ENCODE measurements around the gene HSF2BP.
"Not testable (repeated sequence)": the region's sequence is repeated elsewhere in the genome, so short reads cannot be mapped to it uniquely, and the experiment has no call there.

The HSF2BP gene

DNA sequence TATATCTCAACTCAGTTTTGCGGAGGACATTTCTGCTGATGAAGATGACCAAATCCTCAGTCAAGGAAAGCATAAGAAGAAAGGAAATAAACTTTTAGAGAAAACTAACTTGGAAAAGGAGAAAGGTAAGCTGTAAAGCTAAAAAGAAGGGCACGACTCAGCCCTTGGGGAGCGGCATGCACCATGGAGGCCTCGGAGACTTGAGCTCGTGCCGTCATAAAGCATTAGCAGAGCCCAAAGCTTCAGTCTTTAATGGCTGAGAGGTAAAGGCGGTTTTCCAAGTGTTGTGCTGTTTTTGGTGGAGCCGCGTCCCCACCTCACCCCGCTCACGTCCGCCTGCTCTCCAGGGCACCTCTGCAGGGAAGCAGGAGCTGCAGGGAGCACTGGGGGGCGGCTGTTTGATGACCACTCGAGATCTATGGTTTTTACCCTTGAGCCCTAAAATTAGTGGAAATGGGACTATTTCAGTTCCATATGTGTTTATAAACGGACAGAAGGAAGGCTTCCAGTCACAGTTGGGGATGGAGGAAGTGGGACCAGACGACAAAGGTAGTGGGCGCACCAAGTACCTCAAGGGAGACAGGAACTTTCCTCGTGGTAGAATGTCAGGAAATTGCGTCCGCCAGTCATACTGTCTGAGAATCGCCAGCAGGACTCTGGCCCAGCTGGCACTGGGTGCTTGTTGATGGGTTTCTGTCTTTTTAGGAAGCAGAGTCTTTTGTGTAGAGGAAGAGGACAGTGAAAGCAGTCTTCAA is 27.7 kb upstream of the HSF2BP start:
- TF ChIP-seq, protein P1, sequence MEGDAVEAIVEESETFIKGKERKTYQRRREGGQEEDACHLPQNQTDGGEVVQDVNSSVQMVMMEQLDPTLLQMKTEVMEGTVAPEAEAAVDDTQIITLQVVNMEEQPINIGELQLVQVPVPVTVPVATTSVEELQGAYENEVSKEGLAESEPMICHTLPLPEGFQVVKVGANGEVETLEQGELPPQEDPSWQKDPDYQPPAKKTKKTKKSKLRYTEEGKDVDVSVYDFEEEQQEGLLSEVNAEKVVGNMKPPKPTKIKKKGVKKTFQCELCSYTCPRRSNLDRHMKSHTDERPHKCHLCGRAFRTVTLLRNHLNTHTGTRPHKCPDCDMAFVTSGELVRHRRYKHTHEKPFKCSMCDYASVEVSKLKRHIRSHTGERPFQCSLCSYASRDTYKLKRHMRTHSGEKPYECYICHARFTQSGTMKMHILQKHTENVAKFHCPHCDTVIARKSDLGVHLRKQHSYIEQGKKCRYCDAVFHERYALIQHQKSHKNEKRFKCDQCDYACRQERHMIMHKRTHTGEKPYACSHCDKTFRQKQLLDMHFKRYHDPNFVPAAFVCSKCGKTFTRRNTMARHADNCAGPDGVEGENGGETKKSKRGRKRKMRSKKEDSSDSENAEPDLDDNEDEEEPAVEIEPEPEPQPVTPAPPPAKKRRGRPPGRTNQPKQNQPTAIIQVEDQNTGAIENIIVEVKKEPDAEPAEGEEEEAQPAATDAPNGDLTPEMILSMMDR (IDR thresholded peaks at IDR 0.05; ENCODE audit: low read depth, low read length, missing control alignments), result no peak
- DNase-seq (ENCODE audit: extremely low read depth, low read depth), result no peak

DNA sequence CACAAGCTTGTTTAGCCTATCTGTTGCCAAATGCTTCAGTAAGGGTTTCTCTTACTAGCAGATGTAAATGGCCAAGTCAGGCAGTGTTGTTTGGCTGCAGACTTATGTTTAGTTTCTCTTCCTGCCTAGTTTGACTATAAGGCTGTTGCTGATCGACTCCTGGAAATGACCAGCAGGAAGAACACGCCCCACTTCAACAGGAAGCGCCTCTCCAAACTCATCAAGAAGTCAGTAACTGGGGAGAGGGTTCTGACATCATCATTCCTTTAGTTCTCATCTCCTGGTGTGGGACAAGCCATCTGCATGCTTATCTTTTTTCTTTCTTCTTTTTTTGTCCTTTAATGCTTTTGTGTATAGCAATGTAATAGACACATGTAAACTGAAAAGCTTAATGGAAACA is 25.1 kb upstream of the HSF2BP start:
- TF ChIP-seq, protein P1 (IDR thresholded peaks at IDR 0.05; ENCODE audit: low read depth, low read length, missing control alignments), result no peak
- no peak overlapping the region for H3K4me3 ChIP-seq (replicated peaks; ENCODE audit: low read depth, low read length)
- no peak for DNase-seq (ENCODE audit: extremely low read depth, low read depth)

More for the DNA sequence above, 27.7 kb upstream of the HSF2BP start:
- no peak overlapping the region for H3K4me3 ChIP-seq (replicated peaks; ENCODE audit: low read depth, low read length)

DNA sequence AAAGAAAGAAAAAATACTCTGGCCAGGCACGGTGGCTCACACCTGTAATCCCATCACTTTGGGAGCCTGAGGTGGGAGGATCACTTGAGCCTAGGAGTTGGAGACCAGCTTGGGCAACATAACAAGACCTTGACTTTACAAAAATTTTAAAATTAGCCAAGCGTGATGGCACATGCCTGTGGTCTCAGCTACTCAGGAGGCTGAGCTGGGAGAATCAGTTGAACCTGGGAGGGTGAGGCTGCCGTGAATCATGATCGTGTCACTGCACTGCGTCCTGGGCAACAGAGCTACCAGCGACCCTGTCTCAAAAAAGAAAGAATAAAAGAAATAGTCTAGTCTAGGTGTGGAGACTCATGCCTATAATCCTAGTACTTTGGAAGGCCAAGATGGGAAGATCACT is 22.4 kb upstream of the HSF2BP start:
- no peak for DNase-seq (ENCODE audit: extremely low read depth, low read depth)
- no peak overlapping the region for H3K4me3 ChIP-seq (replicated peaks; ENCODE audit: low read depth, low read length)
- TF ChIP-seq, protein P1 (IDR thresholded peaks at IDR 0.05; ENCODE audit: low read depth, low read length, missing control alignments), result no peak

DNA sequence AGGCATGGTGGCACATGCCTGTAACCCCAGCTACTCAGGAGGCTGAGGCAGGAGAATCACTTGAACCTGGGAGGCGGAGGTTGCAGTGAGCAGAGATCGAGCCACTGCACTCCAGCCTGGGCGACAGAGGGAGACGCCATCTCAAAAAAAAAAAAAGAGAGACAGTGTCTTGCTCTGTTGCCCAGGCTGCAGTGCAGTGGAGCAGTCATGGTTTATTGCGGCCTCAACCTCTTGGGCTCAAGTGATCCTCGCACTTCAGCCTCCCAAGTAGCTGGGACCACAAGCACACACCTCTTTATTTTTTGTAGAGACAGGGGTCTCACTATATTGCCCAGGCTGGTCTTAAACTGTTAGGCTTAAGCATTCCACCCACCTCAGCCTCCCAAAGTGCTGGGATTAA is 21.1 kb upstream of the HSF2BP start:
- not testable (repeated sequence) for DNase-seq (ENCODE audit: extremely low read depth, low read depth); H3K4me3 ChIP-seq (replicated peaks; ENCODE audit: low read depth, low read length)

DNA sequence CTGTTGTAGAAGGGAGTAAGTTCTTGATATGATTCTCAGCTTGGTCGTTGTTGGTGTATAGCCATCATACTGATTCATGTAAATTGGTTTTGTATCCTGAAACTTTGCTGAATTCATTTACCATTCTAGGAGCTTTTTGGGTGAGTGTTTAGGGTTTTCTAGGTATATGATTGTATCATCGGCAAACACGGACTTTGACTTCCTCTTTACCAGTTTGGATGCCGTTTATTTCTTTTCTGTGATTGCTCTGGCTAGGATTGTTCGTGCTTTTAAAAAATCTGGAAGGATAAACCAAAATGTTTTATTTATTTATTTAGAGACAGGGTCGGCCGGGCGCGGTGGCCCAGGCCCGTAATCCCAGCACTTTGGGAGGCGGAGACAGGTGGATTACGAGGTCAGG is 20.7 kb upstream of the HSF2BP start:
- TF ChIP-seq, protein P1 (IDR thresholded peaks at IDR 0.05; ENCODE audit: low read depth, low read length, missing control alignments), result no peak
- DNase-seq (ENCODE audit: extremely low read depth, low read depth), result no peak
- H3K4me3 ChIP-seq (replicated peaks; ENCODE audit: low read depth, low read length), result no peak overlapping the region

DNA sequence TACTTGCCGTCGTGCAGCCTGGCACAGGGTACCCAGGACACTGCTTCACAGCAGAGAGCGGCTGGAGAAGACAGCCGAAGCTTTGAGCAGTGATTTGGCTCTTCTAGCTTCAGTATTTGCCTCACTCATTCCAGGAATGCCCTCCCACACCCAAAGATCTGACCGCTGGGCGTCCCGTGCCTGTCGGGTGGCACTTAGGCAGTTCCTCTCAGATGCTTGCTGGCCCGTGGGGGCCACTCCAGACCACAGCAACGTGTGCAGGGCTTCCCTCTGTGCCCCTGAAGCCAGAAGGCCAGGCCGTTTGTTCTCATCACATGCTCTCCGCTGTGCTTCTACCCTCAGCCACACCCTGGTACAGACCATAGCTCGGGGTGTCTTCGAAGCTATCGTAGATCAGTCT is 17.1 kb upstream of the HSF2BP start:
- TF ChIP-seq, protein P1 (IDR thresholded peaks at IDR 0.05; ENCODE audit: low read depth, low read length, missing control alignments), result no peak
- DNase-seq (ENCODE audit: extremely low read depth, low read depth), result no peak
- H3K4me3 ChIP-seq (replicated peaks; ENCODE audit: low read depth, low read length), result no peak overlapping the region

DNA sequence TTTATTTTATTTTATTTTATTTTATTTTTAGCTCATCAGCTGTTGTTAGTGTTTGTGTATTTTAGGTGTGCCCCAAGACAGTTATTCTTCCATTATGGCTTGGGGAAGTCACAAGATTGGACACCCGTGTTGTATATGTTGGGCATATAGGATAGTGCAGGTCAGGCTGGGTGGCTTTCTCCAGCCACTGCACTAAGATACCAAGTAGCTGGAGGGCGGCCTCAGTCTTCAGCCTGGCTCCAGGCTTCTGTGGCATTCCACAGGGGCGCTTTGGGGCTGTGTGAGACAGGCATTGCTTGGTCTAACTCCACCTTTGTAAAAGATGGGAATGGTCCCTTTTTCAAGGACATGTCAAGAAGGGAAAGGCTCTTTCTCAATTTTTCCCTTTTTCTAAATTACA is 16.6 kb upstream of the HSF2BP start:
- no peak overlapping the region for H3K4me3 ChIP-seq (replicated peaks; ENCODE audit: low read depth, low read length)
- no peak for DNase-seq (ENCODE audit: extremely low read depth, low read depth)
- TF ChIP-seq, protein P1 (IDR thresholded peaks at IDR 0.05; ENCODE audit: low read depth, low read length, missing control alignments), result no peak

All from HFF-Myc (cell line).